Measurements from ENCODE around the gene BSN. TPM values are rescaled to one million over a fixed set of nuclear protein-coding genes. Genes with fewer than 3 reads are reported as not detected.

Gene BSN
- total RNA-seq, 1 donor from 2014 or later = 46.9 TPM

DNA sequence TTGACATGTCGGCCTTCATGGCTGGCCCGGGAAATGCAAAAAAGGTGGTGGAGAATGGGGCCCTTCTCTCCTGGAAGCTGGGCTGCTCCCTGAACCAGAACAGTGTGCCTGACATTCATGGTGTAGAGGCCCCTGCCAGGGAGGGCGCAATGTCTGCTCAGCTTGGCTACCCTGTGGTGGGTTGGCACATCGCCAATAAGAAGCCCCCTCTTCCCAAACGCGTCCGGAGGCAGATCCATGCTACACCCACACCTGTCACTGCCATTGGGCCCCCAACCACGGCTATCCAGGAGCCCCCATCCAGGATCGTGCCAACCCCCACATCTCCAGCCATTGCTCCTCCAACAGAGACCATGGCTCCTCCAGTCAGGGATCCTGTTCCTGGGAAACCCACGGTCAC, 23.1 kb upstream of the BSN start:
- peaks cover 3% of the 10 kb centered on the region for H3K9me3 Mint-ChIP-seq (ENCODE audit: unreplicated experiment)
- H3K36me3 Mint-ChIP-seq (ENCODE audit: unreplicated experiment) = no peaks in the 10 kb centered on the region
- H3K4me3 Mint-ChIP-seq (ENCODE audit: unreplicated experiment) = no peak overlapping the region
- H3K4me1 Mint-ChIP-seq (ENCODE audit: low read depth, unreplicated experiment) = no peaks in the 10 kb centered on the region
- TF ChIP-seq, protein P1, sequence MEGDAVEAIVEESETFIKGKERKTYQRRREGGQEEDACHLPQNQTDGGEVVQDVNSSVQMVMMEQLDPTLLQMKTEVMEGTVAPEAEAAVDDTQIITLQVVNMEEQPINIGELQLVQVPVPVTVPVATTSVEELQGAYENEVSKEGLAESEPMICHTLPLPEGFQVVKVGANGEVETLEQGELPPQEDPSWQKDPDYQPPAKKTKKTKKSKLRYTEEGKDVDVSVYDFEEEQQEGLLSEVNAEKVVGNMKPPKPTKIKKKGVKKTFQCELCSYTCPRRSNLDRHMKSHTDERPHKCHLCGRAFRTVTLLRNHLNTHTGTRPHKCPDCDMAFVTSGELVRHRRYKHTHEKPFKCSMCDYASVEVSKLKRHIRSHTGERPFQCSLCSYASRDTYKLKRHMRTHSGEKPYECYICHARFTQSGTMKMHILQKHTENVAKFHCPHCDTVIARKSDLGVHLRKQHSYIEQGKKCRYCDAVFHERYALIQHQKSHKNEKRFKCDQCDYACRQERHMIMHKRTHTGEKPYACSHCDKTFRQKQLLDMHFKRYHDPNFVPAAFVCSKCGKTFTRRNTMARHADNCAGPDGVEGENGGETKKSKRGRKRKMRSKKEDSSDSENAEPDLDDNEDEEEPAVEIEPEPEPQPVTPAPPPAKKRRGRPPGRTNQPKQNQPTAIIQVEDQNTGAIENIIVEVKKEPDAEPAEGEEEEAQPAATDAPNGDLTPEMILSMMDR (IDR thresholded peaks at IDR 0.05; ENCODE audit: partially characterized antibody, unreplicated experiment) = no peak
- DNase-seq = no peak
- H3K27ac Mint-ChIP-seq (ENCODE audit: unreplicated experiment) = no peak overlapping the region
- peaks cover 3% of the 10 kb centered on the region for H3K27me3 Mint-ChIP-seq (ENCODE audit: unreplicated experiment)

DNA sequence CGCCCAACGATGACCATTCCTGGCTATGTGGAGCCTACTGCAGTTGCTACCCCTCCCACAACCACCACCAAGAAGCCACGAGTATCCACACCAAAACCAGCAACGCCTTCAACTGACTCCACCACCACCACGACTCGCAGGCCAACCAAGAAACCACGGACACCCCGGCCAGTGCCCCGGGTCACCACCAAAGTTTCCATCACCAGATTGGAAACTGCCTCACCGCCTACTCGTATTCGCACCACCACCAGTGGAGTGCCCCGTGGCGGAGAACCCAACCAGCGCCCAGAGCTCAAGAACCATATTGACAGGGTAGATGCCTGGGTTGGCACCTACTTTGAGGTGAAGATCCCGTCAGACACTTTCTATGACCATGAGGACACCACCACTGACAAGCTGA, 22.6 kb upstream of the BSN start:
- TF ChIP-seq, protein P1 (IDR thresholded peaks at IDR 0.05; ENCODE audit: partially characterized antibody, unreplicated experiment) = no peak
- H3K27ac Mint-ChIP-seq (ENCODE audit: unreplicated experiment) = no peak overlapping the region
- no peaks in the 10 kb centered on the region for H3K36me3 Mint-ChIP-seq (ENCODE audit: unreplicated experiment)
- no peak overlapping the region for H3K4me3 Mint-ChIP-seq (ENCODE audit: unreplicated experiment)
- no peaks in the 10 kb centered on the region for H3K4me1 Mint-ChIP-seq (ENCODE audit: low read depth, unreplicated experiment)
- no peak for DNase-seq
- peaks cover 3% of the 10 kb centered on the region for H3K27me3 Mint-ChIP-seq (ENCODE audit: unreplicated experiment)
- H3K9me3 Mint-ChIP-seq (ENCODE audit: unreplicated experiment) = peaks cover 3% of the 10 kb centered on the region

GRCh38 chr3:49533031-49533430, 21.2 kb upstream of the BSN start:
- no peak overlapping the region for H3K27ac Mint-ChIP-seq (ENCODE audit: unreplicated experiment)
- no peaks in the 10 kb centered on the region for H3K4me1 Mint-ChIP-seq (ENCODE audit: low read depth, unreplicated experiment)
- peaks cover 3% of the 10 kb centered on the region for H3K9me3 Mint-ChIP-seq (ENCODE audit: unreplicated experiment)
- DNase-seq = no peak
- peaks cover 3% of the 10 kb centered on the region for H3K27me3 Mint-ChIP-seq (ENCODE audit: unreplicated experiment)
- no peaks in the 10 kb centered on the region for H3K36me3 Mint-ChIP-seq (ENCODE audit: unreplicated experiment)
- no peak overlapping the region for H3K4me3 Mint-ChIP-seq (ENCODE audit: unreplicated experiment)
- TF ChIP-seq, protein P1 (IDR thresholded peaks at IDR 0.05; ENCODE audit: partially characterized antibody, unreplicated experiment) = no peak

DNA sequence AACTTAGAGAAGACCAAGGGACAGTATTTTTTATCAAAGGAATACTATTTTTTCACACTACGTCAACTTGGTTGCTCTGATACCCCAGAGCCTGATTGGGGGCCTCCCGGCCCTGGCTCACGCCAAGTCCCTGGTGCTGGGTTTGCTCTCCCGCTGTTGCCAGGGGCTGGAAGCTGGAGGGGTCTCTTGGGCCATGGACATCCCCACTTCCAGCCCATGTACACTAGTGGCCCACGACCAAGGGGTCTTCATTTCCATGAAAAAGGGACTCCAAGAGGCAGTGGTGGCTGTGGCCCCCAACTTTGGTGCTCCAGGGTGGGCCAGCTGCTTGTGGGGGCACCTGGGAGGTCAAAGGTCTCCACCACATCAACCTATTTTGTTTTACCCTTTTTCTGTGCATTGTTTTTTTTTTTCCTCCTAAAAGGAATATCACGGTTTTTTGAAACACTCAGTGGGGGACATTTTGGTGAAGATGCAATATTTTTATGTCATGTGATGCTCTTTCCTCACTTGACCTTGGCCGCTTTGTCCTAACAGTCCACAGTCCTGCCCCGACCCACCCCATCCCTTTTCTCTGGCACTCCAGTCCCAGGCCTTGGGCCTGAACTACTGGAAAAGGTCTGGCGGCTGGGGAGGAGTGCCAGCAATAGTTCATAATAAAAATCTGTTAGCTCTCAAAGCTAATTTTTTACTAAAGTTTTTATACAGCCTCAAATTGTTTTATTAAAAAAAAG, 20.3 kb upstream of the BSN start:
- Mint-ChIP-seq H3K9me3 (ENCODE audit: unreplicated experiment) (peaks cover 3% of the 10 kb centered on the region), H3K4me3 (ENCODE audit: unreplicated experiment) (no peak overlapping the region)

More for the DNA sequence above, 20.3 kb upstream of the BSN start:
- Mint-ChIP-seq H3K36me3 (ENCODE audit: unreplicated experiment) (no peaks in the 10 kb centered on the region), H3K27me3 (ENCODE audit: unreplicated experiment) (peaks cover 4% of the 10 kb centered on the region), H3K4me1 (ENCODE audit: low read depth, unreplicated experiment) (no peaks in the 10 kb centered on the region), H3K27ac (ENCODE audit: unreplicated experiment) (no peak overlapping the region)
- TF ChIP-seq, protein P1 (IDR thresholded peaks at IDR 0.05; ENCODE audit: partially characterized antibody, unreplicated experiment) = no peak
- DNase-seq = no peak

Data from glutamatergic neuron (in vitro differentiated cells).